Right lobe of liver (tissue), 6 donors: Measurements from ENCODE around the gene HOMEZ. TPM values are rescaled to one million over a fixed set of nuclear protein-coding genes. Genes with fewer than 3 reads are reported as not detected.

Experiments
- ATAC-seq, 4 donors: fragments of 200-7000 bp; cut with Tn5 transposase; one replicate each; pipeline ENCODE4 v1.9.1; 2020; ENCODE audit warnings: mild to moderate bottlenecking in 4 of 4, moderate library complexity in 4 of 4
- DNase-seq, 3 donors: peaks; one replicate each; pipeline ENCODE4 v3.0.0-alpha.2; 2020
- H3K27ac ChIP-seq, 3 donors: fragments of 200-600 bp; one replicate each; pipeline ENCODE4 v1.8.0; 2022
- H3K27me3 ChIP-seq, 2 donors: fragments of 200-600 bp; one replicate each; pipeline ENCODE4 v1.8.0; 2022
- H3K36me3 ChIP-seq, 4 donors: fragments of 200-600 bp; sonication (generic) in 1 of 4; one replicate each; pipeline versions ENCODE4 v1.5.1 to v1.8.0; 2017 to 2022; ENCODE audit warnings: control low read depth in 1 of 4
- H3K4me1 ChIP-seq, 4 donors: fragments of 200-600 bp; sonication (generic) in 1 of 4; one replicate each; pipeline versions ENCODE4 v1.5.1 to v1.8.0; 2017 to 2022; ENCODE audit warnings: control low read depth in 1 of 4
- H3K4me3 ChIP-seq, 3 donors: fragments of 200-600 bp; one replicate each; pipeline ENCODE4 v1.8.0; 2022
- H3K9me3 ChIP-seq, 4 donors: fragments of 200-600 bp; sonication (generic) in 1 of 4; one replicate each; pipeline versions ENCODE4 v1.5.1 to v1.8.0; 2017 to 2022; ENCODE audit warnings: control low read depth in 1 of 4
- CTCF ChIP-seq, 4 donors: fragments of 200-600 bp in 3 of 4; fragments of 450-650 bp in 1 of 4; IDR thresholded peaks; one replicate each; pipeline versions ENCODE4 v1.5.1 to v1.8.0; 2016 to 2022; ENCODE audit warnings: antibody characterized with exemption in 4 of 4, mild to moderate bottlenecking in 2 of 4
- POLR2A ChIP-seq: fragments of 450-650 bp; IDR thresholded peaks from one replicate; pipeline ENCODE4 v1.6.1; 2017; ENCODE audit warnings: antibody characterized with exemption, mild to moderate bottlenecking
- WGBS: methylation state at CpG from one replicate; pipeline ENCODE4 v1.1.6; 2018; ENCODE audit warnings: low coverage, low lambda C conversion rate; ENCODE audit not compliant: insufficient coverage; ENCODE audit errors: missing lambda C conversion rate; 5-methylcytosine and 5-hydroxymethylcytosine counted together
- intact Hi-C, 2 donors: fragments of 100-400 bp; cut with DNase I; formaldehyde crosslinking; loops; one replicate each; pipeline versions ENCODE4 v1.11.2 to v1.14.1; 2022
- total RNA-seq, 6 experiments: library from RNA; depleted of rRNA in 2 of 6; stranded (reverse); fragments of >200 nt in 2 of 6; fragmentation: NEBNext Ultra II Directional in 3 of 6; extraction: Animal tissue kit (Norgen Biotek cat#: 25700) in 3 of 6; gene quantifications; one replicate each; pipeline versions ENCODE4 v1.1.0 to v1.2.4, GENCODE V29; 2016 to 2023
- donor health status: DM: no; HTN: yes; CAD: no.
- donor health status: DM: no; HTN: no; CAD: no.
- donor health status: DM: no; HTN: no; CAD: no.
- donor health status: DM: no; HTN: yes; CAD: no.
- donor health status: DM: no; HTN: yes; CAD: no.

HOMEZ gene
- total RNA-seq, 6 experiments from 2014 or later = 3.4 to 8.8 (median 5.3) TPM

DNA sequence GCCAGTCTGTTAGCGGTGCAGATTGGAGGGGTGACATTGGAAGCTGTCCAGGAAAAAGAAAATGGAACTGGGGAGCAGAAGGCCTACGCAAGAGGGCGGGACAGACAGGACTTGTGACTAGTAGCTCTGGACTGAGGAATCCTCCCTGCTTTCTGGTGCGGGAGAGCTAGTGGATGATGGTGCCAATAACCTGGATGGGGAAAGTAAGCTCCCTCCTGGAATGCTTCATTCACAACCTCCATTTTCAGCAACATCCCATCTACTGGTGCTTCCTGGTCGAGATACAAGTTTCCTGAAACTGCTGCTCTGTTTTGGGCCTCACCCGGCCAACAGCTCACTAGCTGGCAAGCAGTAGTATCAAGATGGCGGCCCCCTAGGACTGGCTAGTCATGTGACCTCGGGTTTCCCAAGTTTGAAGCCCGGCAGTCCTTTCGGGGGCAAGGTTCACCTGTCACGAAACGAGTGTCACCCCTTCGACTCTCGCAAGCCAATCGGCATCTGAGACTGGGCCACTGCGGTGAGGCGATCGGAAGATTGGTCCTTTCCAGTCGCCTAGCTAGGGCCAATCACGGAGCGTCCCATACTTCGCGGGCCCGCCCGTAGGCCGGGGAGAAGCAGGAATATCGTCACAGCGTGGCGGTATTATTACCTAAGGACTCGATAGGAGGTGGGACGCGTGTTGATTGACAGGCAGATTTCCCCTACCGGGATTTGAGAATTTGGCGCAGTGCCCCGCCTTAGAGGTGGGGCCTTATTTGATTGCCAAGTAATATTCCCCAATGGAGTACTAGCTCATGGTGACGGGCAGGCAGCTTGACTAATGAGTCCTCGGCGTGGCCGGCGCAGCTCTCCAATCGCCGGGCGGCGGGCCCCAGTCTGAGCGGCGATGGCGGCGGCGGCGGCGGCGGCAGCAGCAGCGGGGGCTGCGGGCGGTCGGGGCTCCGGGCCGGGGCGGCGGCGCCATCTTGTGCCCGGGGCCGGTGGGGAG, 34.9 kb upstream of the HOMEZ start, which contains the start of gene PABPN1:
TSS of gene PABPN1 (plus strand) at position 874 of the 988 bp plus-strand sequence. CDS start at position 887, 13 bp downstream.
- TF ChIP-seq CTCF (IDR thresholded peaks at IDR 0.05) = no peak
- peak; percentile 72 for TF ChIP-seq POLR2A
- intact Hi-C loops = no loop called here
- peak; percentile 99 for DNase-seq
- no peaks in the 10 kb centered on the region for H3K9me3 ChIP-seq
- 6% methylated on average over 27 of the region's 63 CpGs for WGBS
- H3K4me3 ChIP-seq = peak within 1 kb of the TSS; percentile 74 to 92 (median 82)
- peaks cover 0 to 28% (median 13%) of the 10 kb centered on the region in 4 donors for H3K36me3 ChIP-seq
- H3K27me3 ChIP-seq = no peaks in the 10 kb centered on the region
- H3K27ac ChIP-seq = peak within 1 kb of the TSS; percentile 91 to 94 (median 93)
- H3K4me1 ChIP-seq = peaks cover 0 to 15% (median 4%) of the 10 kb centered on the region in 4 donors
- ATAC-seq = peak; percentile 90 to 97 (median 92)

- Histone ChIP-seq H3K9me3 (no peaks in the 10 kb centered on the region), H3K27me3 (no peaks in the 10 kb centered on the region), H3K27ac (peak overlapping the region; percentile 86 to 93 (median 91)), H3K4me3 (peak overlapping the region; percentile 21 to 57 (median 46)), H3K4me1 (peaks cover 0 to 15% (median 4%) of the 10 kb centered on the region in 4 donors), H3K36me3 (peaks cover 0 to 22% (median 12%) of the 10 kb centered on the region in 4 donors)
- WGBS = 87% methylated on average over 16 of the region's 17 CpGs
- no peak for ATAC-seq
- intact Hi-C loops = no loop called here
- DNase-seq = no peak
- no peak for TF ChIP-seq CTCF (IDR thresholded peaks at IDR 0.05)
- no peak for TF ChIP-seq POLR2A
These were observed 34.0 kb upstream of the HOMEZ start for GRCh38 chr14:23319746-23320583.

GRCh38 chr14:23316300-23316699, 30.4 kb upstream of the HOMEZ start:
- DNase-seq (no peak), ATAC-seq (no peak)
- peaks cover 0 to 5% (median 0%) of the 10 kb centered on the region in 4 donors for H3K4me1 ChIP-seq
- peaks cover 0 to 6% (median 0%) of the 10 kb centered on the region in 4 donors for H3K36me3 ChIP-seq
- 80% methylated on average over 4 of the region's 5 CpGs for WGBS
- intact Hi-C loops = no loop called here
- no peak overlapping the region for H3K4me3 ChIP-seq
- H3K27me3 ChIP-seq = no peaks in the 10 kb centered on the region
- TF ChIP-seq CTCF (IDR thresholded peaks at IDR 0.05) = no peak
- no peak for TF ChIP-seq POLR2A
- H3K27ac ChIP-seq = no peak overlapping the region
- H3K9me3 ChIP-seq = no peaks in the 10 kb centered on the region

DNA sequence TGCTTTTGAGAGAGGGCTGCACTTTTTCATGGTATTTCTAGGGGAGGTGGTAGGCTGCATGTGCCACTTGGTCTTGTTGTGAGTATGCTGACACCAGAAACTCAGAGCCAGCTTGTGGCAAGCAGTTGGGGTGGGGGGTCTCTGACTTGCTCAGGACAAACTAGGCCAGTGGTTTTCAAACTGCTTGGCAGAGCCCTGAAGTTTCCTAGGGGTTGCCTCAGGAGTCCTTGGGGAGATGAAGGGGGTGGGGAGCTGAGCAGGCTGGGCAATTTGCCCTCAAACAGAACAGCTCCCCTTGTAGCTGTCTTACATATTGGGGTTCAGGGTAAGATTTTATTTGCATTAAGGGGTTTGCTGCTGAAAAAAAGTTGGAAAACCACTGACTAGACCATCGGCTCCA, 24.6 kb upstream of the HOMEZ start:
- Histone ChIP-seq H3K4me3 (no peak overlapping the region), H3K27ac (no peak overlapping the region), H3K36me3 (peaks cover 0 to 15% (median 3%) of the 10 kb centered on the region in 4 donors), H3K4me1 (peaks cover 0 to 20% (median 9%) of the 10 kb centered on the region in 4 donors), H3K9me3 (no peaks in the 10 kb centered on the region), H3K27me3 (no peaks in the 10 kb centered on the region)
- intact Hi-C loops = no loop called here
- ATAC-seq (no peak), DNase-seq (peak in 1 of 3 donors; percentile 31)
- TF ChIP-seq CTCF (IDR thresholded peaks at IDR 0.05) = no peak
- WGBS = no CpG with 5 or more reads among the region's 1 CpG
